ENCODE results near the gene GNG10. TPM values are rescaled to one million over a fixed set of nuclear protein-coding genes. Genes with fewer than 3 reads are reported as not detected.

GNG10 gene
- total and polyA plus RNA-seq, 9 of the 15 experiments (the other 6 are each of a cell fraction or from before 2014, with no cell fraction given) = 13.1 to 37.8 (median 28.4) TPM

- TF ChIP-seq FOXP4 (CRISPR knock-in tag; IDR thresholded peaks at IDR 0.05; ENCODE audit: borderline replicate concordance) = no peak
- TF ChIP-seq ZNF3 (CRISPR knock-in tag; IDR thresholded peaks at IDR 0.05) = no peak
- no peak for TF ChIP-seq ZNF583 (CRISPR knock-in tag; IDR thresholded peaks at IDR 0.05)
- TF ChIP-seq BCOR (IDR thresholded peaks at IDR 0.05) = peak; percentile 59
- TF ChIP-seq RBM17 (IDR thresholded peaks at IDR 0.05; ENCODE audit: borderline replicate concordance, low read depth, low read length) = no peak
- no peak for TF ChIP-seq SRSF3 (IDR thresholded peaks at IDR 0.05; ENCODE audit: insufficient read depth, low read length)
- TF ChIP-seq RBM39 (optimal IDR thresholded peaks at IDR 0.05; ENCODE audit: low read depth, low read length) = no peak
- TF ChIP-seq SMARCA5 (IDR thresholded peaks at IDR 0.05) = no peak
- TF ChIP-seq HDAC1 (IDR thresholded peaks at IDR 0.05) = peak; percentile 38 to 92; a peak in 3 of 4 replicates
- TF ChIP-seq XRCC3 (IDR thresholded peaks at IDR 0.05) = no peak
- peak; percentile 88 for TF ChIP-seq DACH1 (IDR thresholded peaks at IDR 0.05; ENCODE audit: partially characterized antibody)
- TF ChIP-seq ZFP36 (IDR thresholded peaks at IDR 0.05; ENCODE audit: low read depth, low read length, partially characterized antibody) = no peak
- no peak for TF ChIP-seq BCL6 (CRISPR knock-in tag; IDR thresholded peaks at IDR 0.05)
- TF ChIP-seq JUN (IDR thresholded peaks at IDR 0.05; ENCODE audit: borderline replicate concordance, low read depth, low read length) = no peak
- TF ChIP-seq JUN (CRISPR knock-in tag; IDR thresholded peaks at IDR 0.05; ENCODE audit: borderline replicate concordance) = no peak
- no peak for TF ChIP-seq MAX (CRISPR knock-in tag; IDR thresholded peaks at IDR 0.05)
- TF ChIP-seq DNMT1 (IDR thresholded peaks at IDR 0.05) = no peak
- no peak for TF ChIP-seq SLC30A9 (CRISPR knock-in tag; IDR thresholded peaks at IDR 0.05)
- TF ChIP-seq TAF1 (IDR thresholded peaks at IDR 0.05; ENCODE audit: control insufficient read depth, extremely low read depth, insufficient read depth, low read length, severe bottlenecking) = no peak
- TF ChIP-seq RUNX1 (IDR thresholded peaks at IDR 0.05; ENCODE audit: low read depth) = no peak
- no peak for TF ChIP-seq E2F4 (CRISPR knock-in tag; IDR thresholded peaks at IDR 0.05; ENCODE audit: low read depth)
- TF ChIP-seq ZNF124 (CRISPR knock-in tag; IDR thresholded peaks at IDR 0.05) = no peak
- no peak for TF ChIP-seq PATZ1 (CRISPR knock-in tag; IDR thresholded peaks at IDR 0.05; ENCODE audit: borderline replicate concordance)
- no peak for TF ChIP-seq STAT5A (IDR thresholded peaks at IDR 0.05; ENCODE audit: borderline replicate concordance, low read length)
- 0 out of 2 replicates have a peak, but pooled peaks have one; percentile 21 for TF ChIP-seq LARP7 (IDR thresholded peaks at IDR 0.05)
- no peak for TF ChIP-seq ZBTB33 (CRISPR knock-in tag; IDR thresholded peaks at IDR 0.05)
Measured at GRCh38 chr9:111630964-111631213, 30.5 kb upstream of the GNG10 start (continued).

Data from K562 (cell line).